HL-60/S4 (cell line): ENCODE results near the gene ZNF728.
"Not testable (repeated sequence)": the region's sequence is repeated elsewhere in the genome, so short reads cannot be mapped to it uniquely, and the experiment has no call there.

Source experiments
- in situ Hi-C: fragments of 300-500 bp; cut with MboI; formaldehyde crosslinking; loops from 2 replicates; pipeline ENCODE4 v1.14.3; 2022; ENCODE audit warnings: low sequenced_read_pairs

The ZNF728 gene

DNA sequence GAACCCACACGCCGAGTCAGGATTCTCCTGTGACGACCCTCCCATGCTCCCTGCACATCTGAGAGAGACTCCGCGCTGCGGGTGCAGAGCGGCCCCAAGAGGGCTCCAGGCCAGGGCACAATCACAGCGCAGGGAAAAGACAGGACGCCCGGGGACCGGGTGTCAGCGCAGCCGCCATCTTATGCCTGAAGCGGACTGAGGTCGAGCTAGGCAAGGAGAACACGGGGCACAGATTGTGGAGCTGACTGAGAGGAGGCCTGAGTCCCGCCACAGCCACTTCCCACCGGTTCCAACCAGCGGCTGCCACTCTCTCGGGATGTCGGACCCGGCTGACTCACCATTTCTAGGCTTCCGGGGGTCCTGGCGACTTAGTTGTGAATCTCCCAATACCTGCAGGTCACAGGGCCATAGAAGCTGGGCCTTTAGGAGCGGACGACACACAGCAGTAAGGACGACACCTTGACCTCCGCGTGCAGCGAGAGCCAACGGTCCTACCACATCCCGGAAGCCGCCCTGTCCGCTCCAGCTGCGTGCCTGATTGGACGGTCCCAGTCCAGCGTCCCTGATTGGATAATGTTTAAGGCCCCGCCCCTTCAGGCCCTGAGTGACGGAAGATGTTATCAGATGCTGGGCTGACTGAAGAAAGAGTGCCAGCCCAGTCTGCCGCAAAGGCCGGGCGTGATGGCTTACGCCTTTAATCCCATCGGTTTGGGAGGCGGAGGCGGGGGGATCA lies at the start of gene ZNF728:
Gene ZNF728 (minus strand): TSS at position 487 of the 733 bp plus-strand sequence. CDS start 146 bp downstream, at position 341.
- in situ Hi-C loops, result no loop called here

DNA sequence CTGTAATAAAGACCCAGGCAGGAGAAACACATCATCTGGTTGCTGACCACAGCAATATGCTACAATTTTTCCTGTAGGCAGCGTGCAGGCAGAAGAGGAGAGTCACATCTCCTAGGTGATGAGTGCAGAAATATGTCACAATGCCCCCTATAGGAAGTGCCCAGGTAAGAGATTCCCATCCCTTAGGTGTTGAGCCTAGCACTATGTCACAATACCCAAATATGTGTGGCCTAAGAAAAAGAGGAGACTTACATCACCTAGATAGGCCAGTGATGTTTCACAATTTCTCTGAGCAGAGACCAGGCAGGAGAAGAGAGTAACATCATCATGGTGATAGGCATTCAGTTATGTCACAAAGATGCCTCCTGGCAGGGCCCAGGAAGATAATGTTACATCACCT lies 49.4 kb upstream of the ZNF728 start:
- in situ Hi-C loops, result no loop called here

GRCh38 chr19:23049256-23049655 lies 46.3 kb upstream of the ZNF728 start:
- in situ Hi-C loops, result no loop called here

GRCh38 chr19:23046743-23047142 lies 43.8 kb upstream of the ZNF728 start:
- in situ Hi-C loops, result no loop called here

DNA sequence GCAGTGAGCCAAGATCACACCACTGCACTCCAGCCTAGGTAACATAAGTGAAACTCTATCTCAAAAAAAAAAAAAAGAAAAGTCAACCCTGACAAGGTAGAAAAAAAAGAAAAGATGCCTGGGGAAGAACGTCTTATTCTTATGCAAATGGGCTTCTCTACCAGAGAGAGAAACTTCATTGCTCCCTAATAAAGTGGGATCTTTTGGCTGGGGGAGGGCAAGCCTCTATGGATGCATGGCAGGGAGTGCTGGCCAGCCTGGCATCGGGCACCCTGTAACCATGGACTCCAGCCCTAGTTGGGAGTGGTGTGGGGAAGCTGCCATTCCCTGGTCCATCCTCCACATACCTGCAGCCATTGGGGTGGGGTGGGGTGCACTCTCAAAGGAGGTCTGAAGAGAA lies 30.7 kb upstream of the ZNF728 start:
- in situ Hi-C loops, result no loop called here

DNA sequence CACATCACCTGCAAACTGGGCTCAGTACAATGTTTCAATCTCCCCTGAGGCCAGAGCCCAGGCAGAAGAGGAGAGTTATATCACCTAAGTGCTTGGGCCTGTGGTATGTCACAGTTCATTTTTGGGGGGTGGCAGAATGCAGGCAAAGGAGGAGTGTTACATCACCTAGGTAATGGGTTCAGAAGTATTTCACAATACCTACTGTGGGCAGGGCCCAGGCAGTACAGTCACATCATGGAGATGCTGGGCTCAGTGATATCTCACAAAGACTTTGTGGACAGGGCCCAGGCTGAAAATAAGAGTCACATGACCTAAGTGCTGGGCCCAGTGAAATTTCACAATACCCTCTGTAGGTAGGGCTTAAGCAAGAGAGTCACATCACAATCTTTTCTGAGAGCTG lies 12.7 kb upstream of the ZNF728 start:
- in situ Hi-C loops, result no loop called here

- in situ Hi-C loops, result not testable (repeated sequence)
Measured at GRCh38 chr19:22994957-22995356, 8.0 kb downstream of the ZNF728 start.

DNA sequence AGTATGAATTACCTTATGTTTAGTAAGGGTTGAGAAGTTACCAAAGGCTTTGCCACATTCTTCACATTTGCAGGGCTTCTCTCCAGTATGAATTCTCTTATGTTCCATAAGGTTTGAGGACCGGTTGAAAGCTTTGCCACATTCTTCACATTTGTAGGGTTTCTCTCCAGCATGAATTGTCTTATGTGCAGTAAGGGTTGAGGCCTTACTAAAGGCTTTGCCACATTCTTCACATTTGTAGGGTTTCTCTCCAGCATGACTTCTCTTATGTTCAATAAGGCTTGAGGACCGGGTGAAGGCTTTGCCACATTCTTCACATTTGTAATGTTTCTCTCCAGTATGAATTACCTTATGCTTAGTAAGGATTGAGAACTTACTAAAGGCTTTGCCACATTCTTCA lies 26.7 kb downstream of the ZNF728 start:
- in situ Hi-C loops, result no loop called here

DNA sequence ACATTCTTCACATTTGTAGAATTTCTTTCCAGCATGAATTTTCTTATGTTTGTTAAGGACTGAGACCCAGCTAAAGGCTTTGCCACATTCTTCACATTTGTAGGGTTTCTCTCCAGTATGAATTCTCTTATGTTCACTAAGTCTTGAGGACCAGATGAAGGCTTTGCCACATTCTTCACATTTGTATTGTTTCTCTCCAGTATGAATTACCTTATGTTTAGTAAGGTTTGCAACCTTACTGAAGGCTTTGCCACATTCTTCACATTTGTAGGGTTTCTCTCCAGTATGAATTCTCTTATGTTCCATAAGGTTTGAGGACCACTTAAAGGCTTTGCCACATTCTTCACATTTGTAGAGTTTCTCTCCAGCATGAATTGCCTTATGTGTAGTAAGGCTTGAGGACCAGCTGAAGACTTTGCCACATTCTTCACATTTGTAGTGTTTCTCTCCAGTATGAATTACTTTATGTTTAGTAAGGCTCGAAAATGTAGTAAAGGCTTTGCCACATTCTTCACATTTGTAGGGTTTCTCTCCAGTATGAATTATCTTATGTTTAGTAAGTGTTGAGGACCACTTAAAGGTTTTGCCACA lies 27.3 kb downstream of the ZNF728 start:
- in situ Hi-C loops, result not testable (repeated sequence)

GRCh38 chr19:22945560-22945959 lies 57.4 kb downstream of the ZNF728 start:
- in situ Hi-C loops, result no loop called here

GRCh38 chr19:22935151-22935550 lies 67.8 kb downstream of the ZNF728 start:
- in situ Hi-C loops, result no loop called here

DNA sequence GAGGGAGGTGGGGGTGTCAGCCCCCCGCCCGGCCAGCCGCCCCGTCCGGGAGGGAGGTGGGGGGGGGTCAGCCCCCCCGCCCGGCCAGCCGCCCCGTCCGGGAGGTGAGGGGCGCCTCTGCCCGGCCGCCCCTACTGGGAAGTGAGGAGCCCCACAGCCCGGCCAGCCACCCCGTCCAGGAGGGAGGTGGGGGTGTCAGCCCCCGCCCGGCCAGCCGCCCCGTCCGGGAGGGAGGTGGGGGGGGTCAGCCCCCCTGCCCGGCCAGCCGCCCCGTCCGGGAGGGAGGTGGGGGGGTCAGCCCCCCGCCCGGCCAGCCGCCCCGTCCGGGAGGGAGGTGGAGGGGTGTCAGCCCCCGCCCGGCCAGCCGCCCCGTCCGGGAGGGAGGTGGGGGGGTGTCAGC lies 75.4 kb downstream of the ZNF728 start:
- in situ Hi-C loops, result not testable (repeated sequence)

- in situ Hi-C loops, result not testable (repeated sequence)
Measured at GRCh38 chr19:22925181-22925580, 77.8 kb downstream of the ZNF728 start.
